NCI-H187 (cell line): Measurements from ENCODE around the gene TDP1.
"Not testable (repeated sequence)": the region's sequence is repeated elsewhere in the genome, so short reads cannot be mapped to it uniquely, and the experiment has no call there.

Source experiments
- DNase-seq, 2 experiments: peaks; one replicate each; lab custom pipeline; 2025; lab: John Stamatoyannopoulos, UW

The TDP1 gene

GRCh38 chr14:89990218-89990617 is 34.5 kb downstream of the TDP1 start:
- no peak for DNase-seq

GRCh38 chr14:89990623-89991275 is 35.0 kb downstream of the TDP1 start:
- DNase-seq = no peak

GRCh38 chr14:89992273-89992672 is 36.5 kb downstream of the TDP1 start:
- DNase-seq = no peak

GRCh38 chr14:89996963-89997362 is 41.2 kb downstream of the TDP1 start:
- no peak for DNase-seq

GRCh38 chr14:90000935-90001334 is 45.2 kb downstream of the TDP1 start:
- no peak for DNase-seq

GRCh38 chr14:90003526-90004307 is 48.0 kb downstream of the TDP1 start:
- no peak for DNase-seq

- no peak for DNase-seq
Measured at GRCh38 chr14:90005441-90005840, 49.7 kb downstream of the TDP1 start.

GRCh38 chr14:90005939-90006530 is 50.3 kb downstream of the TDP1 start:
- no peak for DNase-seq

GRCh38 chr14:90017371-90017770 is 61.6 kb downstream of the TDP1 start:
- DNase-seq = no peak

- no peak for DNase-seq
Measured at GRCh38 chr14:90019824-90020523, 64.2 kb downstream of the TDP1 start.

- DNase-seq = no peak
Measured at GRCh38 chr14:90023176-90023896, 67.6 kb downstream of the TDP1 start.

- DNase-seq = no peak
Measured at GRCh38 chr14:90024910-90025309, 69.2 kb downstream of the TDP1 start.

- not testable (repeated sequence) for DNase-seq
Measured at GRCh38 chr14:90026608-90027007, 70.9 kb downstream of the TDP1 start.

GRCh38 chr14:90027842-90028241 is 72.1 kb downstream of the TDP1 start:
- DNase-seq = no peak

- DNase-seq = no peak
Measured at GRCh38 chr14:90034156-90034555, 78.4 kb downstream of the TDP1 start.

- no peak for DNase-seq
Measured at GRCh38 chr14:90034835-90035525, 79.3 kb downstream of the TDP1 start.

- DNase-seq = no peak
Measured at GRCh38 chr14:90039253-90040010, 83.7 kb downstream of the TDP1 start.

- no peak for DNase-seq
Measured at GRCh38 chr14:90040411-90040810, 84.7 kb downstream of the TDP1 start.

- DNase-seq = no peak
Measured at GRCh38 chr14:90042496-90043252, 86.9 kb downstream of the TDP1 start.

GRCh38 chr14:90045616-90046015 is 89.9 kb downstream of the TDP1 start:
- no peak for DNase-seq
